ENCODE measurements around the gene ACOXL. TPM values are rescaled to one million over a fixed set of nuclear protein-coding genes. Genes with fewer than 3 reads are reported as not detected.
A peak's percentile ranks its signal among the peaks of the same experiment; 100 is the strongest.

The ACOXL gene
- polyA plus RNA-seq, 1 donor from 2014 or later = not detected

- no peak overlapping the region for H3K27ac Mint-ChIP-seq
- no peak overlapping the region for H3K4me3 Mint-ChIP-seq
- H3K4me1 Mint-ChIP-seq = peaks cover 15 to 35% (median 25%) of the 10 kb centered on the region in 3 donors
- H3K36me3 Mint-ChIP-seq = peaks cover 2% of the 10 kb centered on the region
- no peaks in the 10 kb centered on the region for H3K9me3 Mint-ChIP-seq
- no peaks in the 10 kb centered on the region for H3K27me3 Mint-ChIP-seq
Measured at GRCh38 chr2:111135237-111135909, 403.0 kb downstream of the ACOXL start.

GRCh38 chr2:111135910-111136297, 403.5 kb downstream of the ACOXL start:
- Mint-ChIP-seq H3K4me3 (no peak overlapping the region), H3K27ac (peak overlapping the region in 1 of 3 donors; percentile 24), H3K27me3 (no peaks in the 10 kb centered on the region), H3K36me3 (no peaks in the 10 kb centered on the region), H3K9me3 (no peaks in the 10 kb centered on the region), H3K4me1 (peaks cover 13 to 33% (median 20%) of the 10 kb centered on the region in 3 donors)

DNA sequence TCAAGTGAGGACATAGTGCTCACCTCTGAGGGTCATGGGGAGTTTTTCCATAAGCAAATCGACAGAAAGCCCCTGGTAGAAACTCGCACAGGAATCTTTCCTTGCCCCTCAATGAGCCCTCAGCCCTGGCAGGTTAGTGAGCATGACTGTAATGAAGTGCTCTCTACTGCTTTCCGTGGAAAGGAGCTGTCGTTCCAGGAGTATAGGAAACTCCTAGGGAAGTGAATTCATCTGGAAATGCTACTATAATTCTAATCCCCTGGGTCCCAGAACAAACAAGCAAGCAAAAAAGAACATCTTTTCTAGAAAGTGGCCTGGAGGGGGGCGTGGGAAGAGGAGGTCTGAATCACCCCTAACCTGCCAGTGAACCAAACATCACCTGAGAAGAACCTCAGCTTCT, 406.5 kb downstream of the ACOXL start:
- no peaks in the 10 kb centered on the region for H3K9me3 Mint-ChIP-seq
- H3K36me3 Mint-ChIP-seq = peaks cover 9% of the 10 kb centered on the region
- peak overlapping the region in 1 of 3 donors; percentile 33 for H3K27ac Mint-ChIP-seq
- no peaks in the 10 kb centered on the region for H3K27me3 Mint-ChIP-seq
- H3K4me1 Mint-ChIP-seq = peaks cover 6 to 16% (median 9%) of the 10 kb centered on the region in 3 donors
- H3K4me3 Mint-ChIP-seq = no peak overlapping the region

DNA sequence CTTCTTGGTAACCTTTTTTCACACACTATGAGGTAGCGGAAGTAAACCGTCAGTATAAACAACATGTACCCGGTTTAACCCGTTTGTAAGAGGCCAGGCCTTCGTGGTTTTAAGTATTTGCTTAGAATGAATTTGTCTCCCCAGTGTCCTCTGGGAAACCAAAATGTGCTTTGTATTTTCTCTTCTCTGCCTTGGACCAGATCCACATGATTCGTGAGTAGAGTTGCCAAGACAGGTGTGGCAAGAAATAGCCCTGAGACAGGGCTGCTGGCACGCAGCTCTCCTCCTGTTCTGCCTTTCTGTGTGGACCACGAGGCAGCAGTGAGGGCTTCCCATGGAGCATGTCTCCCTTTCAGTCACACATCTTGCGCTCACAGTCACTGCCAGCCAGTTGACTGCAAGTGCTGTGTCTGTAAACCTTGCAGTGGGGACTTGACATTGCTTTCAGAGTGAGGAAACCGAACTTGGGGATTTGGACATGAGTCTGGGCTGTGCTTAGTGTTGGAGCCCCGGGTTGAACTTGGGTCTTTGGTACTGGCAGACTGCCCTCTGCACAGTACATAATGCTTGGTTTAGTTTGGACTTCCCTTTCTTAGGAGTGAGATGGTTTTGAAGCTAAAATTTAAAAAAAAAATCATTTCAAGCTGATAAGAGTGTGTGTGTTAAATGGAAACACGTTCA, 407.4 kb downstream of the ACOXL start:
- peaks cover 9% of the 10 kb centered on the region for H3K36me3 Mint-ChIP-seq
- peak overlapping the region in 1 of 3 donors; percentile 33 for H3K27ac Mint-ChIP-seq
- no peaks in the 10 kb centered on the region for H3K9me3 Mint-ChIP-seq
- no peak overlapping the region for H3K4me3 Mint-ChIP-seq
- H3K4me1 Mint-ChIP-seq = peaks cover 0 to 11% (median 4%) of the 10 kb centered on the region in 3 donors
- H3K27me3 Mint-ChIP-seq = no peaks in the 10 kb centered on the region

GRCh38 chr2:111140815-111141214, 408.4 kb downstream of the ACOXL start:
- Mint-ChIP-seq H3K27me3 (no peaks in the 10 kb centered on the region), H3K27ac (no peak overlapping the region), H3K36me3 (peaks cover 13% of the 10 kb centered on the region)

GRCh38 chr2:111142101-111142500, 409.7 kb downstream of the ACOXL start:
- no peak overlapping the region for H3K4me3 Mint-ChIP-seq
- peaks cover 4 to 14% (median 6%) of the 10 kb centered on the region in 3 donors for H3K4me1 Mint-ChIP-seq
- H3K36me3 Mint-ChIP-seq = peaks cover 13% of the 10 kb centered on the region
- no peaks in the 10 kb centered on the region for H3K9me3 Mint-ChIP-seq
- H3K27me3 Mint-ChIP-seq = no peaks in the 10 kb centered on the region
- no peak overlapping the region for H3K27ac Mint-ChIP-seq

More at GRCh38 chr2:111140815-111141214, 408.4 kb downstream of the ACOXL start:
- Mint-ChIP-seq H3K4me3 (no peak overlapping the region), H3K9me3 (no peaks in the 10 kb centered on the region), H3K4me1 (peaks cover under 1 to 13% (median 4%) of the 10 kb centered on the region in 3 donors)

GRCh38 chr2:111143107-111143842, 410.9 kb downstream of the ACOXL start:
- Mint-ChIP-seq H3K27me3 (no peaks in the 10 kb centered on the region), H3K9me3 (no peaks in the 10 kb centered on the region), H3K4me3 (peak overlapping the region in 1 of 4 donors; percentile 3), H3K36me3 (peaks cover 13% of the 10 kb centered on the region), H3K27ac (peak overlapping the region in 1 of 3 donors; percentile 51), H3K4me1 (peaks cover 5 to 16% (median 6%) of the 10 kb centered on the region in 3 donors)

DNA sequence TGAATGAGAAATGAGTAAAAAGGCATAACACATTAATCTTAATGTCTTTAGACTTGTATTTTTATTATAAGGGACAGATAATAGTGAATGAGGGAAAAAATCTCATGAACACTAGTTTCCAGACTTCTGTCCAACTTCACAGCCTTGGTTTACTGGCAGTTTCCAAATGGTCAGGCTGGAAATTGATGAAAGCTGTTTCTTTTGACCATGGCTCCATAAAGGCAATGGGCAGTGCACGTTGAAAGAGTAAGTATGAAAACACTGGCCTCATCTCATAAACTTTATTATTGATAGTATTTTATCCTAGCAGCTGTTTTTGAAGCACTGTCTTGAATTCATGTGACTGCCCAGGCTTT, 411.4 kb downstream of the ACOXL start:
- Mint-ChIP-seq H3K9me3 (no peaks in the 10 kb centered on the region), H3K27ac (no peak overlapping the region), H3K27me3 (no peaks in the 10 kb centered on the region), H3K36me3 (peaks cover 13% of the 10 kb centered on the region), H3K4me3 (no peak overlapping the region), H3K4me1 (peaks cover 6 to 19% (median 10%) of the 10 kb centered on the region in 3 donors)

DNA sequence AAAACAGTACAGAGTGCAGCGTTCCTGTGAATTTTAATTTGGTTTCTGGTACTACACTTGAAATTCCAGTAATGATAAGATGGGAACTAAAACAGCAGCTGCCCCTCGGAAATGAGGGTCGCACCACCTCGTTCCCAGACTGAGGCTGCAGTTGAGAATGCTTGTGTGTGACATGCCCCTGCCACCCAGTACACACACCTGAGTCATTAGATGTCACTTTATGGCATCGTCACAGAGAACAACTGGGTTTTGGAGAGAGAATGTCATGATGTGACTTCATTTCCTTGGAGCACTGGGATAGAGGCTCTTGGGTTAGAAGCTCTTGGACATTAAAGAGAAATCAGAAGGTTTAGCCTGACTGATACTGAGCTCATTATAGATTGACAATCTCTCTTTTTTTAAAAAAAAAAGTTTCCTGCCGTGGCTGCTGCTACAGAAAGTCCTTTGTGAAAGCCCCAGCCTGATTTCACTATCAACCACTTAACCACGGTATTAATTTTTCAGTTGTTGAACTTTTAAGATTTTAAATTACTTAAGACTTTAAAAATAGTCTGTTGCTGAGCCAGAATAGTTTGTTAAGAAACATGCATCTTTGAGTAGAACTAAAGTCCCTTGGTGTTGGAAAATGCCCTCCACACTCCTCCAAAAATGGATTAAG, 412.9 kb downstream of the ACOXL start:
- H3K27me3 Mint-ChIP-seq = no peaks in the 10 kb centered on the region
- no peaks in the 10 kb centered on the region for H3K9me3 Mint-ChIP-seq
- peaks cover 6 to 19% (median 12%) of the 10 kb centered on the region in 3 donors for H3K4me1 Mint-ChIP-seq
- H3K27ac Mint-ChIP-seq = no peak overlapping the region
- H3K4me3 Mint-ChIP-seq = no peak overlapping the region
- peaks cover 13% of the 10 kb centered on the region for H3K36me3 Mint-ChIP-seq

- Mint-ChIP-seq H3K4me1 (peaks cover 6 to 17% (median 12%) of the 10 kb centered on the region in 3 donors), H3K4me3 (no peak overlapping the region), H3K9me3 (no peaks in the 10 kb centered on the region), H3K36me3 (peaks cover 15% of the 10 kb centered on the region), H3K27ac (no peak overlapping the region), H3K27me3 (no peaks in the 10 kb centered on the region)
Measured at GRCh38 chr2:111145951-111146350, 413.6 kb downstream of the ACOXL start.

DNA sequence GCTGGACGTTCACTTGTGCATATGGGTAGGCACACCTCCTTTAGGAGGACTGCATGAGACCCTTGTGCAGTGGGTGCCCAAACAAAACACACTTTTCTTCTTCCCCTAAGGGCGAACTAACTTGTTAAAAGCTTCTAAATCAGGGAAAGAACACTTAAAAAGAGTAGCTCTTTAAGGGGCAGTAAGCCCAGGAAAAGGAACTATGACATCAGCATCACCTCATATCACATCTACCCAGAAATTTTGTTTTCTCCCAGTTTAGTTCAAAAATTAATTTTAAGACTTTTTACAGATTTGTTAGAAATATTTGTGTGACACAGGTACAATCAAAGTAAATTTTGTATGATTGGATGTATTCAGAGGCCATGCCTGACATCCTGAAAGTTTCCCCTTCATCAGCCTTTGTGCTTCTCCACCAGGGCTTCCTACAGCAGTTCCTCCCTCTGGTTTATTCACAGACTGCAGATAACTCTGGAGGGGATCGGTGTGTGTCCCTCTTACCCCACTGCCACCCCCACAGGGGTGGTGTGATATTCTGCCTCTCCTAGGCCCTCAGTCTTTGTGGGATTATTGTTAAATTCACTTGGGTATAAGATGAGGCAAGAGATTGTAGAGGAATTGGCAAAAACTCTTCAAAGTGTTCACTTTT, 416.0 kb downstream of the ACOXL start:
- Mint-ChIP-seq H3K9me3 (no peaks in the 10 kb centered on the region), H3K4me1 (peaks cover 6 to 15% (median 12%) of the 10 kb centered on the region in 3 donors), H3K27me3 (no peaks in the 10 kb centered on the region), H3K36me3 (peaks cover 9% of the 10 kb centered on the region), H3K27ac (peak overlapping the region in 2 of 3 donors; percentile 40 to 41), H3K4me3 (peak overlapping the region in 2 of 4 donors; percentile 24 to 59)

DNA sequence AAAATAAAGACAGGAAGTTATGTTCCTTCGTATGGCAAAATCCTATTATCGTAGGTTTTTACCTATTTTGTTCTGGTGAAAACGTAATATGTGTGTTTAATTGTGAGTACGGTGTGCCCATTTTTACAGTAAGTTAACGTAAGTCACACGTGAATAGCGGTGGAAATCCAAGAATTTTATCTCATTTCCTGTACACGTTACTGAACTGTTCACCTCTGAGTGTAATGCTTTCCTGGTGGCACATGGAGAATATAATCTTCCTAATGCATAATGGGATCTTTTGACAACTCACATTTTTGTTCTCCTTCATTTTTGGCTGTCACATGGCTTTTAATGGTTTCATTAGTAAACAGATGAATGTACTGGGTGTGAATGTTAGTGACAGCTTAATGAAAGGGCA, 416.6 kb downstream of the ACOXL start:
- peaks cover 7% of the 10 kb centered on the region for H3K36me3 Mint-ChIP-seq
- peaks cover 6 to 15% (median 13%) of the 10 kb centered on the region in 3 donors for H3K4me1 Mint-ChIP-seq
- H3K4me3 Mint-ChIP-seq = no peak overlapping the region
- H3K27ac Mint-ChIP-seq = no peak overlapping the region
- H3K9me3 Mint-ChIP-seq = no peaks in the 10 kb centered on the region
- H3K27me3 Mint-ChIP-seq = no peaks in the 10 kb centered on the region

DNA sequence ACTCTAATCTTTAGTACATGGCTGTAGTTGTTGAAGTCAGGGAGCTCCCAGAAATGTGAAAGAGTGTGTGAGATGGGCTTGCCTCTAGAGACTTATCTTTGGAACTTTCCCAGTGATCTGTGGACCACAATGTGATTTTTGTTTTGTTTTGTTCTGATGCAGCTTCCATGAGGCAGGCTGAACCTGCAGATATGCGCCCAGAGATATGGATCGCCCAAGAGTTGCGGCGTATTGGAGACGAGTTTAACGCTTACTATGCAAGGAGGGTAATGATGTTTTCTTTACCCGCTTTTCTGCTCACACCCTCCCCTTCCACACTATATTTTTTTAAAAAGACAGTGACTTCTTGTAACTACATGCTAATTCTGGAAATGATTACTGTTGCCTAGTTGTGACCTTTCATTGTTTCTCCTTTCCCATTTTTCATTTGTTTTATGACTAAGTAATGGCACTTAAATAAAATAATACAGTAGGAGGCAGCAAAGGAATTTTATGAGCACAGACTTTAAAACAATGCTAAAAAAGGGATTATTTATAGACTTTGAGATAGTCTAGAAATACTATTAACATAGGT, 417.6 kb downstream of the ACOXL start:
- peaks cover 6 to 13% (median 13%) of the 10 kb centered on the region in 3 donors for H3K4me1 Mint-ChIP-seq
- H3K27me3 Mint-ChIP-seq = no peaks in the 10 kb centered on the region
- peaks cover 6% of the 10 kb centered on the region for H3K36me3 Mint-ChIP-seq
- H3K27ac Mint-ChIP-seq = no peak overlapping the region
- H3K9me3 Mint-ChIP-seq = no peaks in the 10 kb centered on the region
- H3K4me3 Mint-ChIP-seq = no peak overlapping the region

- Mint-ChIP-seq H3K36me3 (peaks cover 8% of the 10 kb centered on the region), H3K27ac (peak overlapping the region in 2 of 3 donors; percentile 7 to 22), H3K4me3 (no peak overlapping the region)
Measured at GRCh38 chr2:111154758-111155157, 422.4 kb downstream of the ACOXL start.

More at GRCh38 chr2:111154758-111155157, 422.4 kb downstream of the ACOXL start:
- Mint-ChIP-seq H3K4me1 (peaks cover 23 to 36% (median 26%) of the 10 kb centered on the region in 3 donors), H3K27me3 (no peaks in the 10 kb centered on the region), H3K9me3 (no peaks in the 10 kb centered on the region)
